Keratinocyte (primary cell): ENCODE data around the gene ASAP3. TPM values are rescaled to one million over a fixed set of nuclear protein-coding genes. Genes with fewer than 3 reads are reported as not detected.
A peak's percentile ranks its signal among the peaks of the same experiment; 100 is the strongest.

Experiments
- DNase-seq: peaks from one replicate; pipeline ENCODE4 v3.0.0-alpha.2; 2011; ENCODE audit warnings: low read depth, missing footprints, low spot score
- FAIRE-seq: peaks from 2 replicates; lab custom pipeline; 2011; peaks lifted over from hg19 to GRCh38; lab: Jason Lieb, UNC
- H2AFZ ChIP-seq: 2 replicates; pipeline ENCODE4 v1.6.0; 2012; ENCODE audit warnings: low read length, control low read depth, inconsistent platforms; ENCODE audit not compliant: control insufficient read depth
- H3K27ac ChIP-seq: 2 replicates; pipeline ENCODE4 v1.5.1; 2011; ENCODE audit warnings: low read length; ENCODE audit not compliant: control insufficient read depth, insufficient read depth
- H3K27me3 ChIP-seq: 3 replicates; pipeline ENCODE4 v1.6.0; 2011; ENCODE audit warnings: low read length; ENCODE audit not compliant: control insufficient read depth, insufficient read depth; ENCODE audit errors: extremely low read depth
- H3K36me3 ChIP-seq, 2 experiments: 2 replicates in 1 of 2; 3 replicates in 1 of 2; pipeline ENCODE4 v1.5.1; 2011; ENCODE audit warnings: low read length in 2 of 2, mild to moderate bottlenecking in 1 of 2; ENCODE audit not compliant: control insufficient read depth in 2 of 2, insufficient read depth in 2 of 2; ENCODE audit errors: extremely low read depth in 1 of 2
- H3K4me1 ChIP-seq: 3 replicates; pipeline ENCODE4 v1.5.1; 2011; ENCODE audit warnings: low read length; ENCODE audit not compliant: control insufficient read depth, insufficient read depth; ENCODE audit errors: extremely low read depth
- H3K4me2 ChIP-seq: 3 replicates; pipeline ENCODE4 v1.6.0; 2011; ENCODE audit warnings: low read depth, low read length; ENCODE audit not compliant: control insufficient read depth, insufficient read depth; ENCODE audit errors: extremely low read depth
- H3K4me3 ChIP-seq, 3 experiments: fragments of 200-600 bp in 1 of 3; sonication (generic) in 1 of 3; 2 replicates in 2 of 3; 3 replicates in 1 of 3; pipeline ENCODE4 v1.5.1; 2011 to 2016; ENCODE audit warnings: low read length in 3 of 3, mild to moderate bottlenecking in 3 of 3, control low read depth in 2 of 3, inconsistent platforms in 1 of 3, low read depth in 1 of 3, mixed read lengths in 1 of 3, mixed run types in 1 of 3, moderate library complexity in 1 of 3; ENCODE audit not compliant: control insufficient read depth in 2 of 3, insufficient read depth in 2 of 3; ENCODE audit errors: extremely low read depth in 1 of 3
- H3K79me2 ChIP-seq: 2 replicates; pipeline ENCODE4 v1.6.0; 2012; ENCODE audit warnings: low read length; ENCODE audit not compliant: control insufficient read depth, insufficient read depth
- H3K9ac ChIP-seq: 3 replicates; pipeline ENCODE4 v1.6.0; 2011; ENCODE audit warnings: low read length; ENCODE audit not compliant: control insufficient read depth, insufficient read depth; ENCODE audit errors: extremely low read depth
- H3K9me1 ChIP-seq: 3 replicates; pipeline ENCODE4 v1.6.0; 2011; ENCODE audit warnings: low read length; ENCODE audit not compliant: control insufficient read depth, insufficient read depth; ENCODE audit errors: extremely low read depth
- H3K9me3 ChIP-seq: 2 replicates; pipeline ENCODE4 v1.5.1; 2012; ENCODE audit warnings: low read depth, low read length; ENCODE audit not compliant: control insufficient read depth
- H4K20me1 ChIP-seq: 3 replicates; pipeline ENCODE4 v1.6.0; 2011; ENCODE audit warnings: low read length; ENCODE audit not compliant: control insufficient read depth, insufficient read depth; ENCODE audit errors: extremely low read depth
- EZH2 ChIP-seq: IDR thresholded peaks from one replicate; pipeline ENCODE4 v1.6.1; 2012; ENCODE audit warnings: inconsistent platforms, mild to moderate bottlenecking, low read length, moderate library complexity
- dilution Hi-C: fragments of 300-500 bp; cut with MboI; formaldehyde crosslinking; loops from one replicate; pipeline ENCODE4 v1.7.0; 2020; ENCODE audit warnings: low sequenced_read_pairs; ENCODE audit not compliant: extremely low pct_ligation_motif_present
- polyA plus RNA-seq, 5 experiments: library from polyadenylated mRNA; depleted of rRNA in 3 of 5; stranded (reverse) in 3 of 5; stranded (forward) in 1 of 5; unstranded in 1 of 5; fragments of >200 nt; gene quantifications; 1 replicate in 1 of 5; 2 replicates in 3 of 5; 3 replicates in 1 of 5; pipeline versions ENCODE4 v1.2.1 to v1.2.3, GENCODE V29; 2011 to 2012; ENCODE audit warnings: missing spikeins in 2 of 5, low read depth in 1 of 5, low replicate concordance in 1 of 5
- TF ChIP-seq, protein P1 (sequence below), 3 experiments: IDR thresholded peaks in 1 of 3; conservative IDR thresholded peaks in 1 of 3; optimal IDR thresholded peaks in 1 of 3; 2 replicates in 2 of 3; 3 replicates in 1 of 3; pipeline versions ENCODE3 to v1.5.1; 2011; ENCODE audit warnings: low read length in 3 of 3, mild to moderate bottlenecking in 3 of 3, moderate library complexity in 2 of 3, control low read depth in 1 of 3, inconsistent platforms in 1 of 3; ENCODE audit not compliant: insufficient read depth in 2 of 3; ENCODE audit errors: extremely low read depth in 1 of 3

ASAP3 gene
- polyA plus RNA-seq, 1 donor (not counting 4 experiments of a cell fraction or from before 2014, with no cell fraction given): 11.4 TPM

DNA sequence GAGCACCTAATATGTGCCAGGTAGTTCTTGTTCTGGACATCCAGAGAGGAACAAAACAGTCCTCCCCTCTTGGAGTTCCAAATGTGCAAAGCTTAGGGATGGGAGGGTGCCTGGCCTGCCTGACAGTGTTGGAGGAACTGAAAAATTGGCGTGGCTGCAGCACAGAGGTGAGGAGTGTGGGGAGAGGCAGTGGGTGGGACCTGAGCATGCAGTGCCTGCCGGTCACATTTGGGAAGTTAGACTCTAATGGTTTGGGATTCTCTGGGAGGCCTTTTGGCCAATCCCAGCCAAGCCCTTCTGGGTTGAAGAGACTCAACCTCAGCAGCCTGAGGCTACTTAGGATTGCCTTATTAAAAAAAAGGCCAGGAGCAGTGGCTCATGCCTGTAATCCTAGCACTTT, 57.2 kb downstream of the ASAP3 start:
- peaks cover 0 to 11% of the 10 kb centered on the region in 2 experiments for H3K36me3 ChIP-seq
- dilution Hi-C loops: loop anchor here (10.0 kb wide), 1 partner anchor 92 kb away; no protein-coding TSS in a partner anchor
- no peak for DNase-seq

DNA sequence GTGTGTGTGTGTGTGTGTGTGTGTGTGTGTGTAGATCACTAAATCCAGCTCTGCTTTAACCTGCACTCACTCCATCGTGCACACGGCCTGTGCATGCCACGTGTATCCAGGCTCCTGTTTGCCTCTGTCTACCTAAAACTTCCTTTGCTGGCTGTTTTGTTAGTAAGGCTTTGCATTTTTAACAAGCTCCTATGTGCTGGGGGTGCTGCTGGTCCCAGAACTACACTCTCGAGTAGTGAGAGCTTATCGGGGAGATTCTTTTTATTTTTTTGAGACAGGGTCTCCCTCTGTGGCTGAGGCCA, 58.8 kb downstream of the ASAP3 start:
- H3K4me3 ChIP-seq: no peak overlapping the region
- peak overlapping the region; percentile 19 for H2AFZ ChIP-seq
- peaks cover 32% of the 10 kb centered on the region for H3K27me3 ChIP-seq
- H3K9me1 ChIP-seq: no peaks in the 10 kb centered on the region
- TF ChIP-seq EZH2: peak; percentile 17
- TF ChIP-seq, protein P1, sequence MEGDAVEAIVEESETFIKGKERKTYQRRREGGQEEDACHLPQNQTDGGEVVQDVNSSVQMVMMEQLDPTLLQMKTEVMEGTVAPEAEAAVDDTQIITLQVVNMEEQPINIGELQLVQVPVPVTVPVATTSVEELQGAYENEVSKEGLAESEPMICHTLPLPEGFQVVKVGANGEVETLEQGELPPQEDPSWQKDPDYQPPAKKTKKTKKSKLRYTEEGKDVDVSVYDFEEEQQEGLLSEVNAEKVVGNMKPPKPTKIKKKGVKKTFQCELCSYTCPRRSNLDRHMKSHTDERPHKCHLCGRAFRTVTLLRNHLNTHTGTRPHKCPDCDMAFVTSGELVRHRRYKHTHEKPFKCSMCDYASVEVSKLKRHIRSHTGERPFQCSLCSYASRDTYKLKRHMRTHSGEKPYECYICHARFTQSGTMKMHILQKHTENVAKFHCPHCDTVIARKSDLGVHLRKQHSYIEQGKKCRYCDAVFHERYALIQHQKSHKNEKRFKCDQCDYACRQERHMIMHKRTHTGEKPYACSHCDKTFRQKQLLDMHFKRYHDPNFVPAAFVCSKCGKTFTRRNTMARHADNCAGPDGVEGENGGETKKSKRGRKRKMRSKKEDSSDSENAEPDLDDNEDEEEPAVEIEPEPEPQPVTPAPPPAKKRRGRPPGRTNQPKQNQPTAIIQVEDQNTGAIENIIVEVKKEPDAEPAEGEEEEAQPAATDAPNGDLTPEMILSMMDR (optimal IDR thresholded peaks at IDR 0.05 in 1 of 3, IDR thresholded peaks at IDR 0.05 in 1 of 3, conservative IDR thresholded peaks at IDR 0.05 in 1 of 3; ENCODE audit: extremely low read depth in 1 of 3, insufficient read depth in 2 of 3, low read length in 3 of 3): no peak
- H4K20me1 ChIP-seq: no peaks in the 10 kb centered on the region
- no peak overlapping the region for H3K27ac ChIP-seq
- peak overlapping the region; percentile 67 for H3K4me2 ChIP-seq
- no peaks in the 10 kb centered on the region for H3K9me3 ChIP-seq
- dilution Hi-C loops: loop anchor here (10.0 kb wide), 1 partner anchor 90 kb away; no protein-coding TSS in a partner anchor
- no peaks in the 10 kb centered on the region for H3K79me2 ChIP-seq
- peaks cover 0 to 4% of the 10 kb centered on the region in 2 experiments for H3K36me3 ChIP-seq
- DNase-seq: no peak
- peaks cover 22% of the 10 kb centered on the region for H3K4me1 ChIP-seq
- H3K9ac ChIP-seq: no peak overlapping the region
- FAIRE-seq: no peak

More for the DNA sequence above, 57.2 kb downstream of the ASAP3 start:
- H3K79me2 ChIP-seq: no peaks in the 10 kb centered on the region
- peaks cover 31% of the 10 kb centered on the region for H3K27me3 ChIP-seq
- no peak overlapping the region for H2AFZ ChIP-seq
- H3K9ac ChIP-seq: no peak overlapping the region
- H4K20me1 ChIP-seq: no peaks in the 10 kb centered on the region
- H3K4me3 ChIP-seq: no peak overlapping the region
- H3K9me3 ChIP-seq: no peaks in the 10 kb centered on the region
- FAIRE-seq: no peak
- no peak overlapping the region for H3K4me2 ChIP-seq
- no peak overlapping the region for H3K27ac ChIP-seq
- TF ChIP-seq, protein P1 (optimal IDR thresholded peaks at IDR 0.05 in 1 of 3, IDR thresholded peaks at IDR 0.05 in 1 of 3, conservative IDR thresholded peaks at IDR 0.05 in 1 of 3; ENCODE audit: extremely low read depth in 1 of 3, insufficient read depth in 2 of 3, low read length in 3 of 3): no peak
- TF ChIP-seq EZH2: no peak
- no peaks in the 10 kb centered on the region for H3K9me1 ChIP-seq
- peaks cover 20% of the 10 kb centered on the region for H3K4me1 ChIP-seq
